GM18499 (cell line): Measurements from ENCODE around the gene DMRTA2.

Experiments
- ATAC-seq: cut with Tn5 transposase; IDR thresholded peaks from one replicate; pipeline ENCODE4 v1.9.1; 2021; ENCODE audit warnings: moderate number of reproducible peaks; ENCODE audit not compliant: insufficient read depth, unreplicated experiment

DMRTA2 gene

DNA sequence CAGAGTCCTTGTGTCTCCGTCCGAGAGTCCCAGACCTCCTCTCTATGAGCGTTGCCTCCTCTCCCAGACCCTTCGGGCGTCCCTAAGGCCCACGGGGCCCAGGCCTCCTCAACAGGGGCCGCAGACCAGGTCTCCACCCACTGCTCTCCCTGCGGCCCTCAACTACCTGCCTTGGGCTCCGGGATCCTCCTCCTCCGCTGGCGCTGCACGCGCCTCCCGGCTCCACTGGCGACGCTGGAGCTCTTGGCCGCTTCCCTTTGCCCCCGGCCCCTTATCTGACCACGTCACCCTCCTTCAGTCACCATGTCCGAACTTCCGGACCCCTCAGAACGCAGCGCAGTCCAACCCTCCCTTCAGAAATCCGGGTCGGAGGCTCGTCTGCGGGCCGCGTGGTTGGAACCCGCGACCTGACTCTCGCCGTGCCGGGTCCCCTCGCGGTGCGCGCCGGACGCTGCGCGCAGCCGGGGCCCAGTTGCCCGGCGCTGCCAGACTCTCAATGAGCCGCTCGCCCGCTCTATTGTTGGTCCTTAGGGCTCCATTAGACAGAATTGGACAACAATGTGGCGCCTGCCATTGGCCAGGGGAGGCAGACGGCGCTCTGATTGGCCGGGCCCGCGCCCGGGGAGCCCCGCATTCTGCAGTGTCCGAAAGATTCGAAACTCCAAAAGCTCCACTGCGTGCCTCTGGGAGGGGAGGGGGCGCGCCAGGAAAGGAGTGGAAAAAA, at the start of gene DMRTA2:
Gene DMRTA2, minus strand, starts transcription at position 498 of the 724 bp plus-strand sequence. CDS start 1,907 bp downstream, outside the sequence.
- no peak for ATAC-seq

DNA sequence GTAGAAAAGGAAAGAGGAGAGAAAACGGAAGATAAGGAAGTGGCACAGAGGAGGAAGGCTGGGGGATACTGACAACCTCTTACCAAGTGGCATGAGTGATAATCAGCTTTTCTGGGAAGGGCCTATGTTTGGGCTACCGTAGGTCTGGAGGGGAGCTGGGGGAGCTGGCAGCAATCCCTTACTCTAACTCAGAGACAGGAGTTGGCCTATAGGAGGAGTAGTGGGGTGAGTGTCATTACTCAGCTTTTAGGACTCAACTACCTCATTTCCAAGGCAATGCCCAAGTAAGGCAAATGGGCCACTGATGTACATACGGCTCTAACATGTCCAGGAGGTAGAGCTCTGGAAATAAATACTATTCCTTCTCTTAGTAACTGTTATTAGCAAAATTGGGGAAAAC, 48.7 kb upstream of the DMRTA2 start:
- ATAC-seq = no peak

DNA sequence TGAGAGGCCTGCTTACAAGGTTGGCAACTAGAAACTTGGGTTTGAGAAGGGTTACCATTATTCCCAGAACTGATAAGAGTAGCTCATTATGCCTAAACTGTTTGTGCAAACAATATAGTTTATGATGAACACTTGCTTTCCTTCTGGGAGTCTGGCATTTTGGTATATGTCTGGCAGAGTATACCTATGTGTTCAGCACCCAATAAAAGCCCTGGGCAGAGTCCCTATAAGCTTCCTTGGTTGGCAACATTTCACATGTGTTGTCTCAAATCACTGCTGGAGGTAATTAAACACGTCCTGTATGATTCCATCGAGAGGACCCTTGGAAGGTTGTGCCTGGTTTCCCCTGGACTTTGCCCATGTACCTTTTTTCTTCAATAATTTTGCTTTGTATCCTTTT, 39.7 kb upstream of the DMRTA2 start:
- no peak for ATAC-seq

DNA sequence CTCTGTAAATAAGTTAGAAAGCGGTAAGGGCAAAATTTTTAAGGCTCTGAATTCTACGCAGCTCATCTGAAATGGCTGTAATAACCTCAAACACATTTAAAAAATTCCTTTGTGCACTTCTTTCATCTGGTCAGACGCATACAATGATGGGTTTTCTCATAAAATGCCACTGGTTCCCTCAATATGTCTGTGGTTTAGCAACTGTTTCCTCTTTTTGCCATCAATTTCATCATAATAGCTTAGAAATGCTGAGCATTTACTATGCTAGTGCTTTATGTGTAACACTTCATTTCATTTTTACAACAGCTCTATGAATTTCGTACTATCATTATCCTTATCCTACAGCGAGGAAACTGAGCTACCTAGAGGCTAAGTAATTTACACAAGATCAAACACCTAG, 35.3 kb upstream of the DMRTA2 start:
- ATAC-seq = no peak

DNA sequence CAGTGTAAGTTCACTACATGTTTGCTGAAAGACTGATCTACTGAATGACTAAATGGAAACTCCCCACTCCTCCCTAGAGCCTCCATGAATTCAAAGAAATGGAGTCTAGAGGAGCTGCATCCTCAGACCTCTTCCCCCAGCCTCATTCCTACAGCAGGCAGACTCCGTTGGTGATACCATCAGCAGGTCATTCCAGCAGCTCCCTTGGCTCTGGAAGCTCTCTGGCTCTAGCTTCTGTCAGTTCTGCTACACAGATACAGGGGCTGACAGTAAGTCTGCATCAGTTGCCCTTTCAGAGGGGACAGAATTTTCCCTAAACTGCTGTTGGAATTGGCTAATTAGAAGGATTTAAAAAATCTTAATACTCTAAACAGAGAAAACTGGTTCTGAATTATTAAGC, 31.7 kb upstream of the DMRTA2 start:
- no peak for ATAC-seq

DNA sequence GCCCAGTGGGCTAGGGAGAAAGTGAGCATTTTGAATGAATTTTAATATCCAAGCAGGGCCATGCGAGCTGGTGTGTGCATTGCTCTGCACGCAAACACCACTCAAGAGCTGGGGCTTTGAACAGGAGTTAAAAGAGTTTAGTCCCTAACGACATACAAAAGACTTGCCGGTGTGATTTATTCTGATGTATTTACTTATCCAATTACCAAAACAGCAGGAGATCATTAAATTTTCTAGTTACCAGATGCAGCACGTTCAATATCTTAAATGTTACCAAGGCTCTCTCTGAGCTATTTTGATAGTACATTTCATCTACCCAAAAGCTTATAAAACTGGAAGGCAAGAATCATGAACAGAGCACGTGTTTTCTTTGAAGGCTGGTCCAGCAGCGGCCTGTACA, 30.0 kb upstream of the DMRTA2 start:
- ATAC-seq = no peak

DNA sequence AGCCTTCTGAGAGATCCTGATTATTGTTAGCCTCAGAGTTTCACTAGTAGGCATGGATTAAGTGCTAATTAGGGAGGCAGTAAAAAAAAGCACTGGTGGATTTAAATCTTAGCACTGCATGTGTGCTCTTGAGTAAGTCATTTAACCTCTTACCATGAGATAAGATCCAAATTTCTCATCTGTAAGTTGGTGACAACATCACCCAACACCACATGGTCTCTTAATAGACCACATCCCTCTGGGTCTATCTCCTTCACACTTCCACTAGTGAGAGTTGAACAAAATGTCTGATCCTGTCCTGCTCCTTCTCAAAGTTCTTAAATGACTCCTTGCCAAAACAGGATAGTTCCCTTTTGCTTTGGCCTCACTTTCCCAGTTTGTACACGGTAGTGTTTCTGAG, 29.5 kb upstream of the DMRTA2 start:
- no peak for ATAC-seq

DNA sequence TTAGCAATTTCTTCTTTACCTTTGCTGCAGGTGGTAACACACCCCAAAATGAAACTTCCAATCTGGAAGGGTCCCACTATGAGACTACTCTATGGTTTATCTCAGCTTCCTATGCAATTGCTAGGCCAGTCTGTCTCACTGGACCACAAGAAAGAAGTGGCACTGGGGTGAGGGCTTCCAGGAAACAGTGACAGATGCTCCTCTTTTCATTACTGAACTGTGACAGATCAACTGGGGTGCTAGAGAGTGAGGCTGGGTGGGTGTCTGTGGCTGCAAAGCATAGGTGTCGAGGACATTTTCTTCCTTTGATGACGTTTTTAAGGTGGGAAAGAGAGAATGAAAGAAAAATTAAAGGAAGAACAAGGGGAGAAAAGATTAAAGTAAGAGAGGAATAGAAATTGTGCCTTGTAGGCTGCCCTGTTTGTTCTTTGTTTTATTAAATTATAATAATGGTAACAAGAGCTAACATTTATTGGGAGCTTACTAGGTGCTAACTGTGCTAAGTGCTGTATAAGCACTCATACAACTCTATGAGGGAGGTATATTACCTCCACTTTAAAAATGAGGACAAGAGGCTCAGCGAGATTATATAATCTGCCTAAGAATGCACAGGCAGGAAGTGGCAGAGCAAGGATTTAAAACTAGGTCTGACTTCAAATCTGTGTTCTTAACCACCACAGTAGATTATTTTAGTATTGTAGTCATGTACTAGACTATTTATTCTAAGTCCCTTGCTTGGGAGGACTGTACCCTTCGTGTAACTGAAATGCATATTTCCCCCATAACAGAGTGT, 27.8 kb upstream of the DMRTA2 start:
- ATAC-seq = no peak

DNA sequence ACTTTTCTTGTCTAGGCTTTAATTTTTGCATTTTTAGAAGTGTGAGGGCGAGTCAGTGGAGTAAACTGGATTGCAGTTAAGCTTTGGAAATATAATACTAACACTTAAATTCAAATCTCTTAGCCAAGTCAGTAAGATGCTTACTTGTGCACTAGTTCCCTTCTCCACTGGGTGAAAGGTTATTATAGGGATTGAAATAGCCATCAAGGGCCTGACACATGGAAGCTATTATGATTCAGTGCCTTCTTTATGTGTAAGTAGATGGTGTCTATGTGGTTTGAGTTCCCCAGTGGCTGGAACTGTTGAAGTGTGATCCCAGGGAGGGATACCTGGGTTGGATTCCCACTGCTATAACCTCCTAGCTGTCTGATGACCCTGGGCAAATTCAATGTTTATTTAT, 24.7 kb upstream of the DMRTA2 start:
- no peak for ATAC-seq

DNA sequence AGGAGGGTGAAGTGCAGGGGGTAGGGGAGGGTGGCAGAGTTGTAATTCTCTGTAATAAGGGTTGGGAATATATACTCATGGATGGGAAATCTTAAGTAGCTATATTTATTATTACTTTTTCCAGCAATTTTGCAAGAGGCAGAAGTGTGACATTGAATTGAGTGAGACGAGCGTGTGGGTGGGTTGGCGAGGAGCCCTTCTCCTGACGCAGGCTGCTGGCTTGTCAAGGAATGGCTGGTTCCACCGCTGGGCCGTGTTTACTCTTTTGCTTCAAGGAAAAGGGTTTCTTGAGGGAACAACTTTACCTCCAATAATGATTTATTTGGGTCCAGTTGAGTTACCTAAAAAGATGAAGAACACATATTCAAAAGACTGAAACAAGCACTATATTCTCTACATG, 17.9 kb upstream of the DMRTA2 start:
- ATAC-seq = no peak

DNA sequence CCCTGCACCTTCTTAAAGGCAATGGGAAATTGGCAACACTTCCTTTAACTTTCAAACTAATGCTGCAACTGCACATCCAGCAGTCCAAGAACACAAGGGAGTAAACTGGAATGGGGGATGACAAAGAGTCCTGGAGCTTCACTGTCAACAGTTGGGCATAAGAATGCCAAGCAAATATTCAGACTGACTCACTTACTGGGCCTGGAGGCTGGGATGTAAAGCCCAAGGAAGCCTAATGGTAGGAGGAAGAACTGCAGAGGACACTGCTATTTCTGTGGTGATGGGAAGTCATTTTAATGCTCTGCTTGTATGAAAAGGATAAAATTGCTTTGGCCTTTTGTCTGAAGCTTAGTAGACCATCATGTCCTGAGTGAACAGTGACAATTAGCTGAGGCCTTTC, 15.7 kb upstream of the DMRTA2 start:
- ATAC-seq = no peak

DNA sequence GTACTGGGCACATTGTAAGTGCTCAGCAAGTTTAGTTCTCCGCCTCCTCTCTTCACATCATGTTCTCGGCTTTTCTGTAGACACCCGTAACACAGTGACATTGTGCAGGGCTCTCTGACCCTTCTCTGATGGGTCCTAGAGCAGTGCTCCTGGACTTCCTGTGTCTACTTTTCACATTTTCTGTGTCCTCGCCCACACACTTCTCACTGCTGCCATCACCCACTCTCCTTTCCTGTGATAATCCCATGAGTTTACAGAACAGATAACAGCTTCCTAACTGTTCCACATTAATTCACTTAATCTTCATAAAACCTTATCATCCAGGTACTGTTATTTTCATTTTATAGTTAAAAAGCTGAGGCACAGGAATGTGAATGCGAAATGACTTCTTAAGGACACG, 13.2 kb upstream of the DMRTA2 start:
- no peak for ATAC-seq

DNA sequence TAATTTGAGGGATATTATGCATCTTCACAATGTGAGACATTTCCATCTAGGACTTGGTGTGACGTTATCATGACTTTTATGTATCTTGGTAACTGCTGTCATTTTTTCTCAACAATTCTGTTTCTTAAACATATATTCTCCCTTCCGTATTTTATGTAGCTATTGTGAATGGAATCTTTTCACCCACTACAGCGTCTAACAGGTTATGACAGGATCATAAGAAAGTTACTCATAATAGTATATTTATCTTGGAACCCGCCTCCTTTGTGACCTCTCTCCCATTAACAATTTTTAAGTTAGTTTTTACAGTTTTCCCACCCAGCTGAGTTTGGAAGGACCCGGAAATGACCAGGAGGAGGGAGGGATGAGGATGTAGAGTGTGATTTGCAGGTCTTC, 6.8 kb upstream of the DMRTA2 start:
- ATAC-seq = no peak

DNA sequence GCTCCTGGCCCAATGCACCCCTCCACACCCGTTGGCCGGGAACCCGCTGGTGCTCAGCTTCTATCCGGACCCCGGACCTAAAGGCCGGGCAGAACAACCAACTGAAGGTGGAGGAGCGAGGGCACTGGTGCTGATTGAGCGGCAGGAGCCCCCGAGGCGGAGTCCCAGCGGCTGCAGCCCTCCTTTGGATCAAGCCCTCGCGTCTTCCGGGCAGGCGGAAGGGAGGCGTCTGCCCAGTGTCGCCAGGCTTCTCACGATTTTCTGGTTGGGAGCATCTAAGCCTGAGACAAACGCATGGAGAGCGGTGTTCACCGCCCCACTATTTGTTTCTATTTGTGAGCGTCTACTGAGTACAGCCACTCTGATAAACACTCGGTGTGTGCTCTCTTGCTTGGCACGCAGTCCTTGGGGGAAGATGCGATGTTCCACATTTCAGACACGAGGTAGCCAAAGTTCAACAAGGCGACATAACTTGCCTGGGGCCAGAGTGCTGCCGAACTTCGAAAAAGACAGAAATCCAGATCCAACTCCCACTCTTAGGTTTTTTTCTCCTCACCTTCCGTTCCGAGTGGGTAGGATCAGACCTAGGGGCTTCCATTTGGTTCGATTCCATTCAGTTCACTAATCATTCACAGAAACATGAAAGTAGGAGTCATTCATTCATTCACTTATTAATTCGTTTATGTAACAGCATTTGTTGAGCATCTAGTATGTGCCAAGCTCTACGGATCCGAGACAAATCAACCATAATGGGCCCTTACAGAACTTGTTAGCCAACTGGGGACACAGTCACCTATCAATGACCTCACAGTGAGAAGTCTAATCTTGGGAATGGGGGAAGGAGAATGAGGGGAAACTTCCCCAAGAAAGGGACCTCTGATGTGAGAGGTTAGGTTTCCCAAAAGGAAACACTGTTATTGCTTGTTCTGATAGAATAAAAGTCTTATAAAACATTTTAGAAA, 4.9 kb upstream of the DMRTA2 start:
- ATAC-seq = no peak

DNA sequence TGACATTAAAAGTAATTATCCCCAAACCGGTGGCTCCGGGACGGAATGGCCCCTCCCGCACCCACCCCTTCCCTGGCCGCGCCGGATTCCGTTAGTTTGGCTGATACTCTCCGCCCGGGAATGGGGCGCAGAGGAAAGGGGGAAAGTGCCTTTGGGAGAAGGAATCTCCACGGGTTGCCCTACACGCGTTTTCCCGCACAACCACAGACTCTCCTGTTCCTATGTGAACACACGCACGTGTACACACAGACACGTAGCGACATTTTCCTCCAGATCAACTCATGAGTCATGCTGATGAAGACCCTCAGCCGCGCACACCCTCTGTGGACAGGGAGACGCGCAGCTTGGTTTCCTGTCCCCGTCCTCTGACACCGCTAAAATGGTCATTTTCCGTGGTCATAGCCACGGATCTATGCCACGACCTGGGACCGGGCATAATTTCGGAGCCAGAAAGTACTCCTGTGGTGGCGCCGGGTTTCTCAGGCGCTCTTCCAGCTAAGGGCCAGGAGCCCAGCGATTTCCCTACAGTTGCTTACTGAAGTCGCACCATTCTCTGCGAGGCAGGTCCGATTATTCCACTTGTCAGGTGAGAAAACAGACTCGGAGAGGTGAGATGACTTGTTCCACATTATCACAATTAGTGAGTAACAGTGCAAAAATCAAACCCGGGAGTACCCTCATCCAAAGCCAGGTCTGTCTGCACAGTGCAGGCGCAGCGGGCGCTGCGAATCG, 4.0 kb upstream of the DMRTA2 start:
- ATAC-seq = no peak

DNA sequence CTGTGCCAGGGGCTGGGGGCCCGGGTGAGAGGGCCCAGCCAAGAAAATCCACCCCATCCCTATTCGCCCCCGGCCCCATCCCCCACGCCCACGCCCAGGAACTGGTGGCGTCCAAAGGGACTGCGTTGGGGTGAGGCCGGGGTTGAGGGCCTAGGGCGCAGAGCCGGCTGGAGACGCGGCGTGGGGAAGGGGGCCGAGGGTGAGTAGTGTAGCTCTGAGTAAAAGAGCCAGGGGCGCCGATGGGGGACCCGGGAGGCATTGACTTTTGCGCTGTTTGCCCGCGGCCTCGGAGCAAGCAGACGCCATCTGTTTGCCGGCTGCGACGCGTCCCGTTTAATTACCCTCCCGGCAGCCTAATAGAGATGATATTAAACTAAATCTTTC, 3.5 kb upstream of the DMRTA2 start:
- ATAC-seq = no peak

DNA sequence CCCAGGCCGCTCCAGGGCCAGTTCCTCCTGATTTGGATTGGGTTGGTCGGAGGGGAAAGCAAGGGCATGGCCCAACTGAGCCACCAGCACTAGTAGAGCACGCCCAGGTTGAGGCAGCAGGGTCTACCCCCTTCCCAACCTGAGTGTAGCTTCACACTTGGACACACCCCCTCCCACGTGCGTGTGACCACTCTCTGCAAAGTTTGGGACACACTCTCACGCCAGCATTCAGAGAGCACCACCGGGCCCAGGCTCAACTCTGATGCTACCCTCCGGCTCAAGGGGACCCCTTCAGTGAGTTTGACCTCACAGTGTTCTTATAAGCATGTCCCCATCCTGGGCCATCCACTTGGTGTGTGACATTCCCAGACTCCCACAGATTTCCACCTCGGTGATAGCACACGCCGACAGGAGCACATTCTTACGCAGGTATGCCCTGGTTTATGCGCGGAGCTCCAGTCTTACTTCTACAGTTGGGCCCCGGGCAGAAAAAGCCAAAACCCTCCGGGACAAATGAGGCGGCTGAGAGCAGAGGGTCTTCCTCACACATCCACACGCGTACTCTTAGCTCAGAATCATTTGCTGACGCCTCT, 3.0 kb upstream of the DMRTA2 start:
- ATAC-seq = no peak

DNA sequence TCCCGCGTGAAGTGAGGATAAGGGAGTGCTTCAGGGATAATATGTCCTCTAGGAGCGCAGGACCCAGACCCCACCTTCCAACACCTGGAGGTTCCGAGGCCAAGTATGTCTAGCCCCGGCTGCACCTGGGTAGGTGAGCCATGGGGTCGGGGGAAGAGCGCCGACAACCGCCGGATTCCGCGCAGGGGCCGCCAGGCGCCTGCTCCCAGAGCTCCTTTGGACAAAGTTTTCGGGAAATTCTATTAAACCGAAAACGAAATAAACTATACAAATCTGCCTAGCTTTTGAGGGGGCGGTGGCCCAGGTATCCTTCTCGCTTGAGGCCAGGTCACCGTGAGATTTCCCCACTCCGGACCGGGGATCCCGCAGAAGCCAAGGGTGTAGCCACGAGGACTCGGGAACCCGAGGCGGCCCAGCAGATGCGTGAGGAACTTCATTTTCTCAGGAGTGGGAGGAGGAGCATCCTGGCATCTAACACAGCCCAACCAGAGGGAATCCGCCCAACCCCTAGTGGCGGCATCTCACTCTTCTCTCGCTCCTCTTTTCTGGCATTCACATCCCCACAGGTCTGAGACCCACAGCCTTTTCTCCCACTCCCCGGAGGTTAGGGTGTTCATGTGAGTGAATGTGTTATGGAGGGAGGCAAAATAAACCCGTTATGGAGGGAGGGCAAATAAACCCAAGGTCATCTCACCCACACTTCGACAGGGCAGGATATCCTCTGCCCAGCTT, 2.3 kb upstream of the DMRTA2 start:
- no peak for ATAC-seq

DNA sequence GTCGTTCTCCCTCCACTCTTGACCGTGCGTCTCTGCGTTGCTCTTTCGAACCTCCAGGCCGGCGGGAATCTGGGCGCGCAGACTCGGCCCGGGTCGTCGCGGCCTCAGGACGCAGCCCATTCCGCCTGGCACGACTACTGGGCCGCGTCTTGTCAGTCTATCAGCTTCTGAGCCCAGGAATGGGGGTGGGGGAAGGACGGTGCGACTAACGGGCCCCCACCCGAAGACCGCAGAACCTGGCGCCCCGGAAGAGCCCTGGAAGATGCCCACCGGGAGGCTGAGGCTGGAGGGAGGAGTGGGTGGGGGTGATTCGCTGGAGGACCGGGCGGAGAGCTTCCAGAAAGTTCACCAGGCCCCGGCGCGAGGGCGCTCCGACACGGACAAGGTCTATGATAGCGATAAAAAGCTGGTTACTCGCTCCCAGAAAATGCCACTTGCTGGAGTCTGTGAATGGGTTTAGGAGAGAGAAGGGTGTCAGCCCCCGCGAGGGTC, 1.7 kb upstream of the DMRTA2 start:
- no peak for ATAC-seq
